ENCODE data around the gene METTL16. TPM values are rescaled to one million over a fixed set of nuclear protein-coding genes. Genes with fewer than 3 reads are reported as not detected.

The METTL16 gene
- total and polyA plus RNA-seq, 7 donors, result 6.5 to 33.2 (median 18.3) TPM

DNA sequence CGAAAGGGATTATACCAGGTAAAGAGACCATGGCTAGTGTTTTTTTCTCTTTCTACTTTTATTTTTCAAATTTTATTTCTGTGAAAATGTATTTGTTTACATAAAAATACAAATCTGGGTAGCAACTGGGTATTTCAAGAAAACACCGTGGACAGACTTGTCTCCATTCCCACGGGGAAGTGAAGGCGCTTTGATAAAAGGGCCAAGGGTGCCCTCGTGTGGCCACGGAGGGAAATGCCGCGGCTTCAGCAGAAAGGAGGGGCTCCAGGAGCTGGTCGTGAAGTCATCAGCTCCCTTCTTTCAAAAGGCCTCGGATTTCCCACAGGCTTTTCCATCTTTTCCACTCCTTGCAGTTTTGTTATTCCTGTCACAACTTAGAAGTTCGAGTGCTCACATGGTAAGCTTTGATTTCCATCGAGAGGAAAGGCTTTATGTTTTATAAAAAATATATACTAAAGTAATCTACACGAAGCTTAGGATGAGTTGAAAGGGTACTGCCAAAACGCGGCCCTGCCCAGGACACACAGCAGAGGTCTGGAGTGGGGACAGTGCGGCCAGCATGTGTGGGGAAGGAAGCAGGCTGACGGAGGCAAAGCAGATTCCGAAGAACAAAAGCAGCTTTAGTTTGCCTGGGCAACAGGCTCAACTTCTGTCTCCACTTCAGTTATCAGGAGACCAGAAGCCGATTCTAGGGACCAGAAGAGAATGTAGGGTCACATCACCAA lies 95.5 kb downstream of the METTL16 start:
- Histone ChIP-seq H3K9me3 (no peaks in the 10 kb centered on the region), H3K27me3 (no peaks in the 10 kb centered on the region), H3K4me3 (no peak overlapping the region), H3K36me3 (peaks cover 4 to 35% (median 6%) of the 10 kb centered on the region in 4 donors), H3K27ac (peak overlapping the region; percentile 39 to 80 (median 61)), H3K4me1 (peaks cover 0 to 49% (median 25%) of the 10 kb centered on the region in 4 donors)
- DNase-seq, result peak; percentile 96
- intact Hi-C loops (cut with DNase I), result loop anchor here (1.0 to 10.0 kb wide), 4 partner anchors 34 to 179 kb away; partner anchors contain the start of genes PAFAH1B1, SGSM2 and TSR1
- 36 to 38% methylated on average over 19 of the region's 19 CpGs for WGBS, 2 donors
- TF ChIP-seq, protein P1, sequence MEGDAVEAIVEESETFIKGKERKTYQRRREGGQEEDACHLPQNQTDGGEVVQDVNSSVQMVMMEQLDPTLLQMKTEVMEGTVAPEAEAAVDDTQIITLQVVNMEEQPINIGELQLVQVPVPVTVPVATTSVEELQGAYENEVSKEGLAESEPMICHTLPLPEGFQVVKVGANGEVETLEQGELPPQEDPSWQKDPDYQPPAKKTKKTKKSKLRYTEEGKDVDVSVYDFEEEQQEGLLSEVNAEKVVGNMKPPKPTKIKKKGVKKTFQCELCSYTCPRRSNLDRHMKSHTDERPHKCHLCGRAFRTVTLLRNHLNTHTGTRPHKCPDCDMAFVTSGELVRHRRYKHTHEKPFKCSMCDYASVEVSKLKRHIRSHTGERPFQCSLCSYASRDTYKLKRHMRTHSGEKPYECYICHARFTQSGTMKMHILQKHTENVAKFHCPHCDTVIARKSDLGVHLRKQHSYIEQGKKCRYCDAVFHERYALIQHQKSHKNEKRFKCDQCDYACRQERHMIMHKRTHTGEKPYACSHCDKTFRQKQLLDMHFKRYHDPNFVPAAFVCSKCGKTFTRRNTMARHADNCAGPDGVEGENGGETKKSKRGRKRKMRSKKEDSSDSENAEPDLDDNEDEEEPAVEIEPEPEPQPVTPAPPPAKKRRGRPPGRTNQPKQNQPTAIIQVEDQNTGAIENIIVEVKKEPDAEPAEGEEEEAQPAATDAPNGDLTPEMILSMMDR (IDR thresholded peaks at IDR 0.05), result peak; percentile 93 to 97 (median 95)
- TF ChIP-seq POLR2A (IDR thresholded peaks at IDR 0.05) (no peak), POLR2AphosphoS5 (IDR thresholded peaks at IDR 0.05) (peak in 2 of 4 donors; percentile 36 to 43), EP300 (IDR thresholded peaks at IDR 0.05) (no peak)

DNA sequence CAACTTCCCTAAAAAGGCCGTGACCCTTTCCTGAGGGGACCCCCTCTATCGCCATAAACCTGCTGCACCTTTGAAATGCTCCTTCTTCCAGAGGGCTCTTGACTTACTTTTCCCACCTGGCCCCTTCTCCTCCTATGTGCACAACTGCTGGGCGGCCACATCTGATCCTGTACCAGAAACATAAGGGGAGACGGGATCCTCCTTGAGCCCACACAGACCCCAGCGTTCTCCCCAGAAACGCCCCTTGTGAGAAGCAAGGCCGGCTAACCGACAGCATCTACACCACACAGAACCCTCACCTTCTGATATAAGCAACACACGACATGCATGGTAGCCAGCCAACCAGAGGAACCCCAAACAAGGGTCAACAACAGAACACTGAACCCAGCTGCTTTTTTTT lies 96.6 kb downstream of the METTL16 start:
- no peak overlapping the region for H3K4me3 ChIP-seq
- no peaks in the 10 kb centered on the region for H3K27me3 ChIP-seq
- TF ChIP-seq EP300 (IDR thresholded peaks at IDR 0.05), result no peak
- TF ChIP-seq POLR2A (IDR thresholded peaks at IDR 0.05), result no peak
- TF ChIP-seq, protein P1 (IDR thresholded peaks at IDR 0.05), result no peak
- TF ChIP-seq POLR2AphosphoS5 (IDR thresholded peaks at IDR 0.05), result no peak
- peak; percentile 57 for DNase-seq
- peaks cover under 1 to 30% (median 4%) of the 10 kb centered on the region in 4 donors for H3K36me3 ChIP-seq
- intact Hi-C loops (cut with DNase I), result loop anchor here (10.0 kb wide), 3 partner anchors 50 to 180 kb away; partner anchors contain the start of genes PAFAH1B1, SGSM2 and TSR1
- peaks cover 0 to 42% (median 24%) of the 10 kb centered on the region in 4 donors for H3K4me1 ChIP-seq
- 86 to 91% methylated on average over 9 of the region's 9 CpGs for WGBS, 2 donors
- no peaks in the 10 kb centered on the region for H3K9me3 ChIP-seq
- H3K27ac ChIP-seq, result no peak overlapping the region

DNA sequence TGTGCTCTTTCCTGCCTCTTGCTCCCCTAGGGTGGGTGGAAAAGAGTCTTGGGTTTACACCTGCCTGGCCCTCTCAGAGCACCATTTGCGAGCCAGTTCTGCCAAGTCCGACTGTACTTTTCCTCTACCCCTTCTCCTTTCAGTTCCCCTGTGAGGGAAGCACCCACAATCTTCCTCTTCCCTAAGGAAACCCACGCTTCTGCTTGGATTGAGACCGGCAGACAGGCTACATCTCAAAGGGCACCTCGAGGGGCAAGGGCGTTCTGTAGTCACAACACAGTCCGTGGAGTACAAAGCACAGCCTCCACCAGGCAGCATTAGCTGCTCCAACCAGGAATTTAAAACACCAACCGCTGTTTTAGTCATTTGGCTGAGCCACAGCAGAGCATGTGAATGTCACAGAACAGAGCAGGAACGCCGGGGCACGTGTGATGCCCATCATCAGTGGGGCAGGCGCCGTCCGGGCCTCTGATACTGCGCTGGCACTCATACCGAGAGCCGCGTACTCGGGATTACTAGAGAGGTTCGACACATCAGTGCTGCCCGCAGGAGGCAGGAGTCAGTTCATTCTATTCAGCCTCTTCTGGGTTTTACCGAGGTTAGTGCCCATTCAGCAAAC lies 97.1 kb downstream of the METTL16 start:
- TF ChIP-seq EP300 (IDR thresholded peaks at IDR 0.05) (no peak), POLR2AphosphoS5 (IDR thresholded peaks at IDR 0.05) (no peak), POLR2A (IDR thresholded peaks at IDR 0.05) (no peak)
- TF ChIP-seq, protein P1 (IDR thresholded peaks at IDR 0.05), result no peak
- 94% methylated on average over 22 of the region's 22 CpGs for WGBS, 2 donors
- no peaks in the 10 kb centered on the region for H3K27me3 ChIP-seq
- DNase-seq, result peak; percentile 14
- H3K4me3 ChIP-seq, result no peak overlapping the region
- intact Hi-C loops (cut with DNase I), result loop anchor here (10.0 kb wide), 3 partner anchors 50 to 180 kb away; partner anchors contain the start of genes PAFAH1B1, SGSM2 and TSR1
- H3K36me3 ChIP-seq, result peaks cover 0 to 24% (median 0%) of the 10 kb centered on the region in 4 donors
- H3K27ac ChIP-seq, result no peak overlapping the region
- H3K4me1 ChIP-seq, result peaks cover 0 to 36% (median 23%) of the 10 kb centered on the region in 4 donors
- no peaks in the 10 kb centered on the region for H3K9me3 ChIP-seq

DNA sequence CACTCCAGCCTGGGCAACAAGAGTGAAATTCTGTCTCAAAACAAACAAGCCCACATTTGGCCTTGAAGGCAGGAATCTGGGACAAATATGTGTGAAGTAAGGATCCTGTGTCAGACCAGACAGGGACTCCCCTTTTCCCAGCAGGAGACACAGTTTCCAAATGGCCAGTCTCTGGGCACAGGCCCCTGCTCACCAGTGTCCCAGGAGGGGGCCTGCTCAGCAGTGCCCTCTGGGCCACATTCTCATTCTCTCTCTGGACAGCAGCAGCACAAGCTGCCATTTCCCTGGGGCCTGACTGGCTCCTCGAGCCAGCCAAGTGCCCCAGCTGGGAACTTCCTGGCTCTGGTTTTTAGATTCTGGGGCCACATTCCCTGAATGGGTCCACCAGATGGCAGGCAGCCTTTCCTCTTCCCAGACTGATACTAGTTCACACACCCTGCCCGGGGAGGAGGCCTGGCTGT lies 99.1 kb downstream of the METTL16 start:
- Histone ChIP-seq H3K9me3 (no peaks in the 10 kb centered on the region), H3K36me3 (peaks cover 0 to 17% (median 0%) of the 10 kb centered on the region in 4 donors), H3K4me3 (no peak overlapping the region), H3K27me3 (no peaks in the 10 kb centered on the region), H3K4me1 (peaks cover 0 to 18% (median 8%) of the 10 kb centered on the region in 4 donors), H3K27ac (peak overlapping the region in 3 of 4 donors; percentile 33 to 59 (median 50))
- intact Hi-C loops (cut with DNase I), result loop anchor here (10.0 kb wide), 3 partner anchors 48 to 182 kb away; partner anchors contain the start of genes PAFAH1B1, SGSM2 and TSR1
- peak; percentile 60 for DNase-seq
- 67 to 77% methylated on average over 2 of the region's 2 CpGs for WGBS, 2 donors
- TF ChIP-seq POLR2A (IDR thresholded peaks at IDR 0.05) (no peak), EP300 (IDR thresholded peaks at IDR 0.05) (no peak), POLR2AphosphoS5 (IDR thresholded peaks at IDR 0.05) (no peak)
- TF ChIP-seq, protein P1 (IDR thresholded peaks at IDR 0.05), result no peak
